ENCODE results near the gene HARBI1. TPM values are rescaled to one million over a fixed set of nuclear protein-coding genes. Genes with fewer than 3 reads are reported as not detected.
A peak's percentile ranks its signal among the peaks of the same experiment; 100 is the strongest.

The HARBI1 gene
- total and polyA plus RNA-seq, 9 of the 15 experiments (the other 6 are each of a cell fraction or from before 2014, with no cell fraction given): 3.5 to 8.4 (median 5.5) TPM

DNA sequence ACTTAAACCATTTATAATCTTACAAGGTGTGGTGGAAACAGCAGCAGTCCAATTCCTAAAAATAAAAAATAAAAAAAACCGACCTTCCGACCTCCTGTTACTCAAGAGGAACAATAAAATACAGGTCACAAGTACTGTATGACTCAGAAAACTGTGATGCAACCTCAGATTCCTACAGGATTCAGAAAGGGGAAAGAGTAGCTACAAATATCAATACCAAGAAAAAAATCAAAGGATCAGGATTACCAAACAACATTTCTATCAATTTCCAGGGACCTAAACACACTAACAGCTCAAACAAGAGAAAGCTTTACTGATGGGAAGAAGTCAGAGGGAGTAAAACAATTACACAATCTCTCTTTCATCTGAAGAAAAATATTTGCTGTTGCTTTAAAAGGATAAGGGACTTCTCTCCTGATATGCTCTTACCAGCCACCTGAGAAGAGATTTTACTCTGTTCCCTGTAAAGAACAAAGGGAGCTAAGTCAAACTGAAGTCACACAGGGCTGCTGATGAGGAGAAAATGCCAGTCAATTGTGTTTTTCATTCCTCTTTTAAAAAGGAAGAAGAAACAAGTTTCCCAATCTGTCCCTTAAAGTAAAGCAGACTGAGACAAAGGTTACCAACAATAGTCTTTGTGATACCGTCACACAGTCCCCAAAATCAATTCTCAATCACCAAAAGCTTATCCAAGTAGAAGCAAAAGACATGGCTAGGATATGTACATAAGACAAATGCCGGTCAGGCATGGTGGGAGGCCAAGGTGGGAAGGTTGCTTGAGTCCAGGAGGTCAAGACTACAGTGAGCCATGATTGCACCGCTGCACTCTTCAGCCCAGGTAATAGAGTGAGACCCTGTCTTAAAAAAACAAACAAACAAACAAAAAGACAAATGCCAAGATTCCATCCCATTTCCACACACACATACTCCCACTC is 62.5 kb downstream of the HARBI1 start (continued):
- TF ChIP-seq CEBPG (CRISPR knock-in tag; IDR thresholded peaks at IDR 0.05) (peak; percentile 62; the same call in 1 of the 2 replicates), CEBPG (tag; conservative IDR thresholded peaks at IDR 0.05 in 1 of 2, IDR thresholded peaks at IDR 0.05 in 1 of 2) (peak; percentile 98 to 99), SMAD3 (CRISPR knock-in tag; conservative IDR thresholded peaks at IDR 0.05) (no peak), SRSF7 (optimal IDR thresholded peaks at IDR 0.05; ENCODE audit: low read depth, low read length) (no peak), DACH1 (IDR thresholded peaks at IDR 0.05; ENCODE audit: partially characterized antibody) (no peak), KLF10 (CRISPR knock-in tag; IDR thresholded peaks at IDR 0.05) (no peak), ESRRA (IDR thresholded peaks at IDR 0.05; ENCODE audit: borderline replicate concordance, low read depth) (no peak; the same call in 1 of the 2 replicates), MAFG (tag; conservative IDR thresholded peaks at IDR 0.05) (no peak), ZMIZ1 (IDR thresholded peaks at IDR 0.05; ENCODE audit: low read depth in 2 of 2, low read length in 2 of 2) (no peak), KDM5B (IDR thresholded peaks at IDR 0.05; ENCODE audit: insufficient replicate concordance, low read depth, low read length) (no peak), ZNF764 (CRISPR knock-in tag; IDR thresholded peaks at IDR 0.05; ENCODE audit: low read depth) (no peak), ZNF12 (CRISPR knock-in tag; IDR thresholded peaks at IDR 0.05) (no peak), SIRT6 (IDR thresholded peaks at IDR 0.05; ENCODE audit: low read depth, low read length) (no peak), SIN3B (IDR thresholded peaks at IDR 0.05; ENCODE audit: low read depth) (no peak), CXXC5 (CRISPR knock-in tag; IDR thresholded peaks at IDR 0.05) (no peak), SETDB1 (IDR thresholded peaks at IDR 0.05; ENCODE audit: low read length) (no peak), ZNF280B (CRISPR knock-in tag; IDR thresholded peaks at IDR 0.05) (no peak), CLOCK (CRISPR knock-in tag; IDR thresholded peaks at IDR 0.05; ENCODE audit: borderline replicate concordance) (no peak), RCOR1 (IDR thresholded peaks at IDR 0.05; ENCODE audit: borderline replicate concordance in 1 of 2, low read depth in 2 of 2, low read length in 2 of 2) (no peak)

All from K562 (cell line).